CD4-positive, CD25-positive, alpha-beta regulatory T cell (primary cell): Measurements from ENCODE around the gene TMEM156. TPM values are rescaled to one million over a fixed set of nuclear protein-coding genes. Genes with fewer than 3 reads are reported as not detected.

Experiments
- ATAC-seq, 2 donors: fragments of 150-1000 bp; cut with Tn5 transposase; one replicate each; pipeline ENCODE4 v1.10.0; 2021; ENCODE audit warnings: low read depth in 2 of 2, moderate number of reproducible peaks in 2 of 2, moderate library complexity in 1 of 2
- DNase-seq, 3 donors: peaks; one replicate each; pipeline versions ENCODE4 v3.0.0 to v3.0.0-alpha.2; 2012 to 2022; ENCODE audit warnings: mixed read lengths in 1 of 3
- H3K27ac ChIP-seq: one replicate; pipeline ENCODE4 v1.7.0; 2013; ENCODE audit warnings: mild to moderate bottlenecking, low read length; ENCODE audit not compliant: insufficient read depth, poor library complexity, severe bottlenecking
- H3K27me3 ChIP-seq: one replicate; pipeline ENCODE4 v1.7.0; 2013; ENCODE audit warnings: low read length; ENCODE audit not compliant: control insufficient read depth, insufficient read depth
- H3K36me3 ChIP-seq: one replicate; pipeline ENCODE4 v1.7.0; 2013; ENCODE audit warnings: mild to moderate bottlenecking, low read length, moderate library complexity; ENCODE audit not compliant: control insufficient read depth, insufficient read depth
- H3K4me1 ChIP-seq: 2 replicates; pipeline ENCODE4 v1.7.0; 2013; ENCODE audit warnings: mild to moderate bottlenecking, low read length; ENCODE audit not compliant: insufficient read depth, control insufficient read depth, poor library complexity, severe bottlenecking
- H3K4me3 ChIP-seq: one replicate; pipeline ENCODE4 v1.7.0; 2013; ENCODE audit warnings: low read depth, mild to moderate bottlenecking, low read length, moderate library complexity
- H3K9me3 ChIP-seq, 2 experiments: 1 replicate in 1 of 2; 2 replicates in 1 of 2; pipeline ENCODE4 v1.7.0; 2013; ENCODE audit warnings: low read length in 2 of 2, mild to moderate bottlenecking in 1 of 2, moderate library complexity in 1 of 2; ENCODE audit not compliant: control insufficient read depth in 2 of 2
- H3K27ac Mint-ChIP-seq, 3 donors: one replicate each; pipeline ENCODE4 v1.8.0; 2020 to 2022; ENCODE audit warnings: mild to moderate bottlenecking in 3 of 3, mixed read lengths in 3 of 3, moderate library complexity in 2 of 3
- H3K27me3 Mint-ChIP-seq: one replicate; pipeline ENCODE4 v1.8.0; 2022; ENCODE audit warnings: mild to moderate bottlenecking, mixed read lengths
- H3K36me3 Mint-ChIP-seq: one replicate; pipeline ENCODE4 v1.8.0; 2020; ENCODE audit warnings: mixed read lengths
- H3K4me1 Mint-ChIP-seq, 4 donors: one replicate each; pipeline ENCODE4 v1.8.0; 2020 to 2022; ENCODE audit warnings: mixed read lengths in 4 of 4, mild to moderate bottlenecking in 1 of 4
- H3K4me3 Mint-ChIP-seq, 4 donors: one replicate each; pipeline ENCODE4 v1.8.0; 2020 to 2022; ENCODE audit warnings: mild to moderate bottlenecking in 4 of 4, mixed read lengths in 4 of 4, moderate library complexity in 3 of 4
- H3K9me3 Mint-ChIP-seq, 7 donors: one replicate each; pipeline ENCODE4 v1.8.0; 2020 to 2022; ENCODE audit warnings: mixed read lengths in 7 of 7, mild to moderate bottlenecking in 3 of 7, moderate library complexity in 2 of 7
- polyA plus RNA-seq, 4 donors: library from polyadenylated mRNA; unstranded; fragments of 300-500 nt; fragmentation: Illumina TruSeq; gene quantifications; one replicate each; pipeline ENCODE4 v1.2.3, GENCODE V29; 2021
- total RNA-seq: library from RNA; stranded (reverse); gene quantifications from one replicate; pipeline ENCODE4 v1.2.3, GENCODE V29; 2022

TMEM156 gene
- total and polyA plus RNA-seq, 5 donors from 2014 or later: 8.4 to 24.3 (median 22.7) TPM

- Histone ChIP-seq H3K27me3 (no peaks in the 10 kb centered on the region), H3K36me3 (no peaks in the 10 kb centered on the region), H3K9me3 (no peaks in the 10 kb centered on the region), H3K27ac (peak overlapping the region; percentile 85), H3K4me1 (peaks cover 57% of the 10 kb centered on the region), H3K4me3 (peak overlapping the region; percentile 98)
- H3K4me3 Mint-ChIP-seq: peak overlapping the region; percentile 82 to 97 (median 87)
- peak; percentile 35 to 48 for ATAC-seq
- H3K27ac Mint-ChIP-seq: peak overlapping the region; percentile 52 to 92 (median 73)
- no peaks in the 10 kb centered on the region for H3K36me3 Mint-ChIP-seq
- no peaks in the 10 kb centered on the region for H3K9me3 Mint-ChIP-seq
- DNase-seq: peak in 2 of 3 donors; percentile 33 to 59
- H3K27me3 Mint-ChIP-seq: no peaks in the 10 kb centered on the region
- H3K4me1 Mint-ChIP-seq: peaks cover 28 to 62% (median 42%) of the 10 kb centered on the region in 4 donors
Observed at GRCh38 chr4:39029752-39030694, 2.2 kb downstream of the TMEM156 start.

- peak overlapping the region in 1 of 3 donors; percentile 12 for H3K27ac Mint-ChIP-seq
- DNase-seq (no peak), ATAC-seq (no peak)
- H3K4me1 Mint-ChIP-seq: peaks cover 23 to 46% (median 35%) of the 10 kb centered on the region in 4 donors
- no peak overlapping the region for H3K4me3 ChIP-seq
- no peaks in the 10 kb centered on the region for H3K27me3 Mint-ChIP-seq
- no peak overlapping the region for H3K27ac ChIP-seq
- H3K4me3 Mint-ChIP-seq: no peak overlapping the region
- no peaks in the 10 kb centered on the region for H3K27me3 ChIP-seq
- H3K9me3 ChIP-seq: no peaks in the 10 kb centered on the region
- peaks cover 0 to 5% (median 2%) of the 10 kb centered on the region in 7 donors for H3K9me3 Mint-ChIP-seq
- H3K4me1 ChIP-seq: peaks cover 33% of the 10 kb centered on the region
- no peaks in the 10 kb centered on the region for H3K36me3 ChIP-seq
- peaks cover 24% of the 10 kb centered on the region for H3K36me3 Mint-ChIP-seq
Observed at GRCh38 chr4:39026096-39026495, 6.1 kb downstream of the TMEM156 start.

- Histone ChIP-seq H3K27me3 (no peaks in the 10 kb centered on the region), H3K4me3 (no peak overlapping the region), H3K4me1 (peaks cover 31% of the 10 kb centered on the region), H3K9me3 (no peaks in the 10 kb centered on the region), H3K36me3 (no peaks in the 10 kb centered on the region), H3K27ac (no peak overlapping the region)
- ATAC-seq (no peak), DNase-seq (no peak)
- Mint-ChIP-seq H3K4me3 (peak overlapping the region in 1 of 4 donors; percentile 27), H3K27me3 (no peaks in the 10 kb centered on the region), H3K4me1 (peaks cover 23 to 46% (median 35%) of the 10 kb centered on the region in 4 donors), H3K9me3 (peaks cover 0 to 5% (median 2%) of the 10 kb centered on the region in 7 donors), H3K27ac (peak overlapping the region in 2 of 3 donors; percentile 12 to 49), H3K36me3 (peaks cover 24% of the 10 kb centered on the region)
Observed at GRCh38 chr4:39025552-39026085, 6.6 kb downstream of the TMEM156 start.

- Mint-ChIP-seq H3K27ac (peak overlapping the region in 1 of 3 donors; percentile 34), H3K4me1 (peaks cover 17 to 39% (median 29%) of the 10 kb centered on the region in 4 donors), H3K36me3 (peaks cover 29% of the 10 kb centered on the region), H3K9me3 (peaks cover 0 to 5% (median 2%) of the 10 kb centered on the region in 7 donors), H3K4me3 (peak overlapping the region in 1 of 4 donors; percentile 39), H3K27me3 (no peaks in the 10 kb centered on the region)
- Histone ChIP-seq H3K4me3 (no peak overlapping the region), H3K27me3 (no peaks in the 10 kb centered on the region), H3K27ac (no peak overlapping the region), H3K36me3 (no peaks in the 10 kb centered on the region), H3K4me1 (peaks cover 24% of the 10 kb centered on the region), H3K9me3 (no peaks in the 10 kb centered on the region)
- no peak for DNase-seq
- ATAC-seq: no peak
Observed at GRCh38 chr4:39024311-39024865, 7.8 kb downstream of the TMEM156 start.

- Mint-ChIP-seq H3K36me3 (peaks cover 33% of the 10 kb centered on the region), H3K27me3 (no peaks in the 10 kb centered on the region), H3K9me3 (peaks cover 2 to 5% (median 4%) of the 10 kb centered on the region in 7 donors), H3K4me3 (no peak overlapping the region), H3K4me1 (peaks cover 7 to 34% (median 21%) of the 10 kb centered on the region in 4 donors), H3K27ac (no peak overlapping the region)
- Histone ChIP-seq H3K27me3 (no peaks in the 10 kb centered on the region), H3K9me3 (no peaks in the 10 kb centered on the region), H3K27ac (no peak overlapping the region), H3K36me3 (no peaks in the 10 kb centered on the region), H3K4me3 (no peak overlapping the region), H3K4me1 (peaks cover 14% of the 10 kb centered on the region)
- DNase-seq (no peak), ATAC-seq (no peak)
Observed at GRCh38 chr4:39023059-39023458, 9.2 kb downstream of the TMEM156 start.

- H3K4me3 Mint-ChIP-seq: peak overlapping the region in 1 of 4 donors; percentile 4
- peaks cover 6% of the 10 kb centered on the region for H3K4me1 ChIP-seq
- no peak overlapping the region for H3K27ac ChIP-seq
- H3K27me3 ChIP-seq: no peaks in the 10 kb centered on the region
- H3K27ac Mint-ChIP-seq: no peak overlapping the region
- H3K9me3 ChIP-seq: no peaks in the 10 kb centered on the region
- no peak for DNase-seq
- H3K4me3 ChIP-seq: no peak overlapping the region
- H3K36me3 Mint-ChIP-seq: peaks cover 38% of the 10 kb centered on the region
- H3K36me3 ChIP-seq: no peaks in the 10 kb centered on the region
- H3K9me3 Mint-ChIP-seq: peaks cover 2 to 10% (median 5%) of the 10 kb centered on the region in 7 donors
- no peaks in the 10 kb centered on the region for H3K27me3 Mint-ChIP-seq
- H3K4me1 Mint-ChIP-seq: peaks cover 7 to 38% (median 16%) of the 10 kb centered on the region in 4 donors
- no peak for ATAC-seq
Observed at GRCh38 chr4:39022241-39022640, 10.0 kb downstream of the TMEM156 start.

GRCh38 chr4:39021631-39022030, 10.6 kb downstream of the TMEM156 start:
- Mint-ChIP-seq H3K9me3 (peaks cover 2 to 11% (median 7%) of the 10 kb centered on the region in 7 donors), H3K27me3 (no peaks in the 10 kb centered on the region), H3K27ac (no peak overlapping the region), H3K4me1 (peaks cover 5 to 33% (median 13%) of the 10 kb centered on the region in 4 donors), H3K36me3 (peaks cover 41% of the 10 kb centered on the region), H3K4me3 (no peak overlapping the region)
- ATAC-seq: no peak
- Histone ChIP-seq H3K27ac (no peak overlapping the region), H3K27me3 (no peaks in the 10 kb centered on the region), H3K4me3 (no peak overlapping the region), H3K4me1 (peaks cover 2% of the 10 kb centered on the region), H3K36me3 (no peaks in the 10 kb centered on the region), H3K9me3 (no peaks in the 10 kb centered on the region)
- DNase-seq: no peak
